K562 (cell line): ENCODE data around the gene GP1BA. TPM values are rescaled to one million over a fixed set of nuclear protein-coding genes. Genes with fewer than 3 reads are reported as not detected.

Experiments used
- ATAC-seq: fragments of 200-7000 bp; cut with Tn5 transposase; 3 replicates; pipeline ENCODE4 v1.9.1; 2020; ENCODE audit warnings: moderate library complexity
- BruUV-seq: library from RNA; stranded (reverse); fragments of 400-500 nt; replicated peaks from 2 replicates; lab custom pipeline; 2021; lab: Mats Ljungman, UMichigan
- CTCF ChIA-PET: fragments of 300-600 bp; formaldehyde crosslinking; extraction: SDS; loops from one replicate; lab custom pipeline; 2021; ENCODE audit warnings: low intra/inter-chr PET ratio; lab: Yijun Ruan, JAX
- POLR2A ChIA-PET: fragments of 300-600, 350-650 bp; sonication (Branson Sonifier 250); formaldehyde crosslinking; extraction: SDS; loops from one replicate; lab custom pipeline; 2021; ENCODE audit warnings: antibody characterized with exemption, inconsistent platforms; lab: Yijun Ruan, JAX
- DNase-seq, 4 experiments: peaks; one replicate each; pipeline versions ENCODE4 v3.0.0 to v3.0.0-alpha.2; 2011 to 2018; ENCODE audit warnings: low spot score in 3 of 4, mixed read lengths in 3 of 4; ENCODE audit errors: extremely low read depth in 1 of 4
- FAIRE-seq: peaks from 2 replicates; lab custom pipeline; 2011; peaks lifted over from hg19 to GRCh38; lab: Jason Lieb, UNC
- H2AFZ ChIP-seq: 2 replicates; pipeline ENCODE4 v1.6.0; 2011; ENCODE audit warnings: low read depth, low read length, control low read depth, inconsistent platforms
- H3K27ac ChIP-seq: fragments of 200-600 bp; 3 replicates; pipeline ENCODE4 v1.8.0; 2011; ENCODE audit warnings: low read depth, mild to moderate bottlenecking, control low read depth, inconsistent platforms, low read length, moderate library complexity, mixed read lengths; ENCODE audit errors: extremely low read depth
- H3K27me3 ChIP-seq, 2 experiments: fragments of 300-600 bp in 1 of 2; 2 replicates in 1 of 2; 3 replicates in 1 of 2; pipeline versions ENCODE4 v1.6.0 to v1.8.0; 2011; ENCODE audit warnings: inconsistent platforms in 2 of 2, low read length in 2 of 2, mild to moderate bottlenecking in 1 of 2, mixed read lengths in 1 of 2, moderate library complexity in 1 of 2; ENCODE audit not compliant: control insufficient read depth in 2 of 2, insufficient read depth in 2 of 2
- H3K36me3 ChIP-seq: fragments of 300-600 bp; 3 replicates; pipeline ENCODE4 v1.8.0; 2011; ENCODE audit warnings: mild to moderate bottlenecking, low read length, inconsistent platforms; ENCODE audit not compliant: control insufficient read depth, insufficient read depth
- H3K4me1 ChIP-seq, 2 experiments: fragments of 200-600 bp in 1 of 2; replicated peaks in 1 of 2; 2 replicates in 1 of 2; 3 replicates in 1 of 2; pipeline versions ENCODE4 v1.5.1 to v1.8.0; 2011; ENCODE audit warnings: inconsistent platforms in 2 of 2, low read length in 2 of 2, mild to moderate bottlenecking in 1 of 2, mixed read lengths in 1 of 2, moderate library complexity in 1 of 2; ENCODE audit not compliant: control insufficient read depth in 2 of 2, insufficient read depth in 2 of 2
- H3K4me2 ChIP-seq: 2 replicates; pipeline ENCODE4 v1.6.1; 2011; ENCODE audit warnings: low read length, control low read depth, inconsistent platforms, mixed read lengths; ENCODE audit not compliant: insufficient read depth
- H3K4me3 ChIP-seq: fragments of 200-600 bp; sonication (generic), shearing (Covaris generic); 2 replicates; pipeline ENCODE4 v1.5.1; 2016; ENCODE audit warnings: control low read depth, inconsistent platforms
- H3K79me2 ChIP-seq: fragments of 200-600 bp; 3 replicates; pipeline ENCODE4 v1.8.0; 2011; ENCODE audit warnings: low read length, inconsistent platforms; ENCODE audit not compliant: control insufficient read depth, insufficient read depth
- H3K9ac ChIP-seq, 2 experiments: 2 replicates each; pipeline versions ENCODE4 v1.6.0 to v1.6.1; 2011; ENCODE audit warnings: low read depth in 2 of 2, low read length in 2 of 2, control low read depth in 1 of 2, inconsistent platforms in 1 of 2, mild to moderate bottlenecking in 1 of 2, mixed read lengths in 1 of 2; ENCODE audit not compliant: insufficient read depth in 1 of 2
- H3K9me1 ChIP-seq: one replicate; pipeline ENCODE4 v1.6.0; 2011; ENCODE audit warnings: inconsistent platforms, mild to moderate bottlenecking, low read length, moderate library complexity; ENCODE audit not compliant: control insufficient read depth, insufficient read depth
- H3K9me3 ChIP-seq: replicated peaks from 2 replicates; pipeline ENCODE4 v1.5.1; 2011; ENCODE audit warnings: low read depth, low read length, inconsistent platforms; ENCODE audit not compliant: control insufficient read depth, insufficient read depth
- H4K20me1 ChIP-seq: replicated peaks from 2 replicates; pipeline ENCODE4 v1.6.1; 2011; ENCODE audit warnings: low read length, inconsistent platforms, mixed read lengths; ENCODE audit not compliant: control insufficient read depth, insufficient read depth
- CAMTA2 ChIP-seq: fragments of 250-450 bp; sonication (Bioruptor Pico); conservative IDR thresholded peaks from 2 replicates; pipeline ENCODE4 v1.5.1; 2022
- E4F1 ChIP-seq: fragments of 250-450 bp; sonication (Bioruptor Pico); IDR thresholded peaks from 2 replicates; pipeline ENCODE4 v1.5.0; 2021; ENCODE audit warnings: mild to moderate bottlenecking, borderline replicate concordance
- ZBTB7A ChIP-seq: IDR thresholded peaks from 2 replicates; pipeline ENCODE4 v1.6.1; 2011; ENCODE audit warnings: low read depth, mild to moderate bottlenecking, low read length, moderate library complexity, borderline replicate concordance; ENCODE audit not compliant: control insufficient read depth
- WGBS: fragments of 100-300 bp; shearing (Covaris generic); methylation state at CpG from one replicate; pipeline ENCODE4 v1.1.6; 2016; ENCODE audit warnings: low coverage, mixed read lengths; ENCODE audit not compliant: insufficient coverage; ENCODE audit errors: missing lambda C conversion rate; 5-methylcytosine and 5-hydroxymethylcytosine counted together
- in situ Hi-C: fragments of 300-500 bp; cut with MboI; formaldehyde crosslinking; loops from 4 replicates; pipeline ENCODE4 v1.15.0; 2018; ENCODE audit warnings: inconsistent platforms, mixed read lengths
- intact Hi-C: fragments of 100-400 bp; cut with micrococcal nuclease; formaldehyde crosslinking; loops from 2 replicates; pipeline ENCODE4 v1.14.2; 2022
- polyA plus RNA-seq, 8 experiments: library from polyadenylated mRNA; depleted of rRNA in 4 of 8; stranded (reverse) in 5 of 8; unstranded in 3 of 8; fragments of >200 nt; fragmentation: Nextera tagmentation in 2 of 8; fragmentation: Illumina TruSeq in 1 of 8; extraction: Ambion mirVana in 2 of 8; extraction: Trizol in 1 of 8; gene quantifications; 2 replicates each; pipeline versions ENCODE4 v1.2.1 to v1.2.3, GENCODE V29; 2011 to 2014; ENCODE audit warnings: inconsistent platforms in 1 of 8, missing spikeins in 1 of 8
- total RNA-seq, 7 experiments: library from RNA; depleted of rRNA in 6 of 7; stranded (reverse); fragments of >200 nt in 6 of 7; fragmentation: Illumina TruSeq in 2 of 7; extraction: Trizol in 2 of 7; gene quantifications; 2 replicates each; pipeline versions ENCODE4 v1.2.1 to v1.2.3, GENCODE V29; 2011 to 2021; ENCODE audit warnings: low replicate concordance in 1 of 7
- TF ChIP-seq, protein P1 (sequence below), 3 experiments: IDR thresholded peaks in 2 of 3; conservative IDR thresholded peaks in 1 of 3; 2 replicates each; pipeline ENCODE4 v1.5.1; 2011 to 2012; ENCODE audit warnings: low read length in 3 of 3, mild to moderate bottlenecking in 3 of 3, control low read depth in 2 of 3, improper control_type of control experiment in 1 of 3, inconsistent platforms in 1 of 3, low read depth in 1 of 3, mixed read lengths in 1 of 3, moderate library complexity in 1 of 3; ENCODE audit not compliant: insufficient read depth in 2 of 3

GP1BA gene
- total and polyA plus RNA-seq, 9 of the 15 experiments (the other 6 are each of a cell fraction or from before 2014, with no cell fraction given), result 0.01 TPM; not detected in 8

DNA sequence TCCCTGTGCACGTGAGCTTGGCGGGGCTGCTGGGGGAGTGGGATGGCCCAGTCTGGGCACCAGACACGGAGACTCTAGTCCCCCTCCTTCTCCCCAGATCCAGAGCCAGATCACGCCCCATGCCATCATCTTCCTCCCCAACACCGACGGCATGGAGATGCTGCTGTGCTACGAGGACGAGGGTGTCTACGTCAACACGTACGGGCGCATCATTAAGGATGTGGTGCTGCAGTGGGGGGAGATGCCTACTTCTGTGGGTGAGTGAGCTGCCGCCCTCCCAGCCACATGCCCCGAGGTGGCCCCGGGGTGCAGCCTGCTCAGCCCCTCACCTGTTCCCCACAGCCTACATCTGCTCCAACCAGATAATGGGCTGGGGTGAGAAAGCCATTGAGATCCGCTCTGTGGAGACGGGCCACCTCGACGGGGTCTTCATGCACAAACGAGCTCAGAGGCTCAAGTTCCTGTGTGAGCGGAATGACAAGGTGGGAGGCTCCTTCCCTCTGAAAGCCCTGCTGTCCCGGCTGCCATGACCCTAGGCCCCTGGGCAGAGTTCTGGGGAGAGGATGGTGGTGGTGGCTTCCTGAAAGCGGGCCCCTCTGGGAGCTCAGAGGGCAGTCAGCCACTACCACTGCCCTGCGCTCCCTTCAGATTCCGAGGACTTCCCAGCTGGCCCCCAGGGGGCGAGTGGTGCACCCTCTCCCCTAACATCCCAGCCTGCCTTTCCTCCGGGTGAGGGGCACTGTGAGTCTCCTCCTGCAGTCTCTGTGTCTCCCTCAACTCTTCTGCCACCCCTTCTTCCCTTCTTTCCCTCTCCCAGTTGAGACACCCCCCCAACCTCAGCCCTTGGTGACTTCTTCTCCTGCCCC lies 35.5 kb upstream of the GP1BA start:
- Histone ChIP-seq H3K4me3 (no peak overlapping the region), H3K79me2 (no peaks in the 10 kb centered on the region), H3K4me2 (no peak overlapping the region), H3K4me1 (peaks cover 0 to 18% of the 10 kb centered on the region in 2 experiments; a peak in 2 of 5 replicates), H3K9ac (no peak overlapping the region), H4K20me1 (no peaks in the 10 kb centered on the region), H3K27me3 (no peaks in the 10 kb centered on the region), H3K9me1 (no peaks in the 10 kb centered on the region), H2AFZ (no peak overlapping the region), H3K27ac (no peak overlapping the region), H3K9me3 (no peaks in the 10 kb centered on the region), H3K36me3 (peaks cover 50% of the 10 kb centered on the region; the same call in 2 of the 3 replicates)
- no peak for FAIRE-seq
- TF ChIP-seq ZBTB7A (no peak), E4F1 (CRISPR knock-in tag) (no peak), CAMTA2 (no peak)
- TF ChIP-seq, protein P1, sequence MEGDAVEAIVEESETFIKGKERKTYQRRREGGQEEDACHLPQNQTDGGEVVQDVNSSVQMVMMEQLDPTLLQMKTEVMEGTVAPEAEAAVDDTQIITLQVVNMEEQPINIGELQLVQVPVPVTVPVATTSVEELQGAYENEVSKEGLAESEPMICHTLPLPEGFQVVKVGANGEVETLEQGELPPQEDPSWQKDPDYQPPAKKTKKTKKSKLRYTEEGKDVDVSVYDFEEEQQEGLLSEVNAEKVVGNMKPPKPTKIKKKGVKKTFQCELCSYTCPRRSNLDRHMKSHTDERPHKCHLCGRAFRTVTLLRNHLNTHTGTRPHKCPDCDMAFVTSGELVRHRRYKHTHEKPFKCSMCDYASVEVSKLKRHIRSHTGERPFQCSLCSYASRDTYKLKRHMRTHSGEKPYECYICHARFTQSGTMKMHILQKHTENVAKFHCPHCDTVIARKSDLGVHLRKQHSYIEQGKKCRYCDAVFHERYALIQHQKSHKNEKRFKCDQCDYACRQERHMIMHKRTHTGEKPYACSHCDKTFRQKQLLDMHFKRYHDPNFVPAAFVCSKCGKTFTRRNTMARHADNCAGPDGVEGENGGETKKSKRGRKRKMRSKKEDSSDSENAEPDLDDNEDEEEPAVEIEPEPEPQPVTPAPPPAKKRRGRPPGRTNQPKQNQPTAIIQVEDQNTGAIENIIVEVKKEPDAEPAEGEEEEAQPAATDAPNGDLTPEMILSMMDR (IDR thresholded peaks at IDR 0.05 in 2 of 3, conservative IDR thresholded peaks at IDR 0.05 in 1 of 3; ENCODE audit: insufficient read depth in 2 of 3, low read depth in 1 of 3, low read length in 3 of 3), result 0 out of 6 replicates have a peak, but pooled peaks of 1 of the 3 experiments have one; percentile 3
- ChIA-PET POLR2A (interaction anchor here (0.7 kb wide), 1 partner anchor 1255 kb away, joined by 3 read pairs; no protein-coding TSS in a partner anchor), CTCF (no interaction called here)
- intact Hi-C loops, result no loop called here
- DNase-seq, result no peak
- ATAC-seq, result no peak
- 85% methylated on average over 13 of the region's 27 CpGs for WGBS
- no TSS peak for BruUV-seq
- in situ Hi-C loops, result no loop called here
